Liver (tissue), 9 donors: ENCODE measurements around the gene ARFRP1. TPM values are rescaled to one million over a fixed set of nuclear protein-coding genes. Genes with fewer than 3 reads are reported as not detected.

Experiments used
- DNase-seq: peaks from one replicate; pipeline ENCODE4 v3.0.0-alpha.2; 2017; ENCODE audit warnings: low spot score
- H3K27ac ChIP-seq, 2 donors: one replicate each; pipeline ENCODE4 v1.7.0; 2013; ENCODE audit warnings: inconsistent platforms in 2 of 2, low read length in 2 of 2, control low read depth in 1 of 2, low read depth in 1 of 2, mild to moderate bottlenecking in 1 of 2
- H3K27me3 ChIP-seq, 4 donors: one replicate each; pipeline versions ENCODE4 v1.6.1 to v1.7.0; 2013; ENCODE audit warnings: low read length in 3 of 4, inconsistent platforms in 1 of 4, mild to moderate bottlenecking in 1 of 4, moderate library complexity in 1 of 4; ENCODE audit not compliant: control insufficient read depth in 4 of 4, insufficient read depth in 4 of 4
- H3K36me3 ChIP-seq, 4 donors: one replicate each; pipeline versions ENCODE4 v1.6.1 to v1.7.0; 2013; ENCODE audit warnings: low read length in 3 of 4, mild to moderate bottlenecking in 3 of 4, low read depth in 1 of 4, moderate library complexity in 1 of 4; ENCODE audit not compliant: control insufficient read depth in 4 of 4, insufficient read depth in 3 of 4
- H3K4me1 ChIP-seq, 4 donors: one replicate each; pipeline versions ENCODE4 v1.6.1 to v1.7.0; 2013; ENCODE audit warnings: low read length in 3 of 4, mild to moderate bottlenecking in 3 of 4, moderate library complexity in 1 of 4; ENCODE audit not compliant: control insufficient read depth in 4 of 4, insufficient read depth in 4 of 4
- H3K4me3 ChIP-seq, 3 donors: one replicate each; pipeline versions ENCODE4 v1.6.1 to v1.7.0; 2013; ENCODE audit warnings: low read length in 3 of 3, control low read depth in 1 of 3, low read depth in 1 of 3, mild to moderate bottlenecking in 1 of 3
- H3K9ac ChIP-seq, 2 donors: one replicate each; pipeline ENCODE4 v1.7.0; 2013; ENCODE audit warnings: low read length in 2 of 2, mild to moderate bottlenecking in 2 of 2, moderate library complexity in 2 of 2, control low read depth in 1 of 2, low read depth in 1 of 2
- H3K9me3 ChIP-seq, 4 donors: one replicate each; pipeline versions ENCODE4 v1.6.1 to v1.7.0; 2013; ENCODE audit warnings: low read length in 3 of 4; ENCODE audit not compliant: control insufficient read depth in 4 of 4
- EGR1 ChIP-seq, 2 donors: IDR thresholded peaks; 2 replicates each; pipeline ENCODE4 v1.6.1; 2016 to 2018; ENCODE audit warnings: antibody characterized with exemption in 2 of 2, low read depth in 2 of 2
- FOXA1 ChIP-seq: IDR thresholded peaks from 2 replicates; pipeline ENCODE4 v1.6.1; 2016; ENCODE audit warnings: antibody characterized with exemption
- FOXA2 ChIP-seq: IDR thresholded peaks from 2 replicates; pipeline ENCODE4 v1.6.1; 2016; ENCODE audit warnings: antibody characterized with exemption
- GABPA ChIP-seq, 2 donors: IDR thresholded peaks in 1 of 2; conservative IDR thresholded peaks in 1 of 2; 2 replicates each; pipeline ENCODE4 v1.6.1; 2016; ENCODE audit warnings: antibody characterized with exemption in 2 of 2, mild to moderate bottlenecking in 1 of 2, moderate library complexity in 1 of 2
- JUND ChIP-seq, 2 donors: IDR thresholded peaks; 2 replicates each; pipeline ENCODE4 v1.6.1; 2016; ENCODE audit warnings: antibody characterized with exemption in 2 of 2
- NR2F2 ChIP-seq: IDR thresholded peaks from 2 replicates; pipeline ENCODE4 v1.6.1; 2016; ENCODE audit warnings: antibody characterized with exemption
- RAD21 ChIP-seq, 2 donors: IDR thresholded peaks; 2 replicates each; pipeline ENCODE4 v1.6.1; 2016; ENCODE audit warnings: antibody characterized with exemption in 2 of 2, mild to moderate bottlenecking in 2 of 2
- RXRA ChIP-seq, 2 donors: IDR thresholded peaks; 2 replicates each; pipeline ENCODE4 v1.6.1; 2017 to 2018; ENCODE audit warnings: antibody characterized with exemption in 2 of 2, mild to moderate bottlenecking in 1 of 2
- SP1 ChIP-seq: IDR thresholded peaks from 2 replicates; pipeline ENCODE4 v1.6.1; 2018; ENCODE audit warnings: antibody characterized with exemption, mild to moderate bottlenecking
- TAF1 ChIP-seq: conservative IDR thresholded peaks from 2 replicates; pipeline ENCODE4 v1.6.1; 2016; ENCODE audit warnings: antibody characterized with exemption, mild to moderate bottlenecking
- YY1 ChIP-seq: IDR thresholded peaks from 2 replicates; pipeline ENCODE4 v1.6.1; 2016; ENCODE audit warnings: antibody characterized with exemption, mild to moderate bottlenecking
- WGBS: extraction: QIAGEN DNeasy Blood & Tissue Kit; methylation state at CpG from one replicate; pipeline ENCODE4 v1.1.7; 2013; 5-methylcytosine and 5-hydroxymethylcytosine counted together
- polyA plus RNA-seq, 2 donors: library from polyadenylated mRNA; stranded (reverse) in 1 of 2; unstranded in 1 of 2; fragments of 200-250 nt in 1 of 2; fragments of >200 nt in 1 of 2; fragmentation: Nextera tagmentation in 1 of 2; extraction: Ambion mirVana in 1 of 2; gene quantifications; one replicate each; pipeline versions ENCODE4 v1.2.1 to v1.2.3, GENCODE V29; 2013 to 2015
- total RNA-seq, 2 donors: library from RNA; depleted of rRNA; stranded (reverse); fragments of >200 nt; gene quantifications; one replicate each; pipeline ENCODE4 v1.2.3, GENCODE V29; 2014
- TF ChIP-seq, protein P1 (sequence below): IDR thresholded peaks from 2 replicates; pipeline ENCODE4 v1.6.1; 2016; ENCODE audit warnings: antibody characterized with exemption
- TF ChIP-seq, protein P2 (sequence below): IDR thresholded peaks from 2 replicates; pipeline ENCODE4 v1.6.1; 2016; ENCODE audit warnings: antibody characterized with exemption
- TF ChIP-seq, protein P3 (sequence below): fragments of 150-350 bp; IDR thresholded peaks from 2 replicates; pipeline ENCODE4 v1.5.1; 2017; ENCODE audit warnings: improper control_type of control experiment, low read depth, low read length; ENCODE audit not compliant: missing input control
- TF ChIP-seq, protein P4 (sequence below): IDR thresholded peaks from 2 replicates; pipeline ENCODE4 v1.6.1; 2016; ENCODE audit warnings: antibody characterized with exemption, mild to moderate bottlenecking
- TF ChIP-seq, protein P5 (sequence below): IDR thresholded peaks from 2 replicates; pipeline ENCODE4 v1.6.1; 2016; ENCODE audit warnings: antibody characterized with exemption
- donor health status: healthy.
- donor health status: healthy.
- donor health status: healthy.
- donor health status: healthy.
- donor health status: healthy.

ARFRP1 gene
- total and polyA plus RNA-seq, 4 donors, result 14.2 to 26.9 (median 20.5) TPM

DNA sequence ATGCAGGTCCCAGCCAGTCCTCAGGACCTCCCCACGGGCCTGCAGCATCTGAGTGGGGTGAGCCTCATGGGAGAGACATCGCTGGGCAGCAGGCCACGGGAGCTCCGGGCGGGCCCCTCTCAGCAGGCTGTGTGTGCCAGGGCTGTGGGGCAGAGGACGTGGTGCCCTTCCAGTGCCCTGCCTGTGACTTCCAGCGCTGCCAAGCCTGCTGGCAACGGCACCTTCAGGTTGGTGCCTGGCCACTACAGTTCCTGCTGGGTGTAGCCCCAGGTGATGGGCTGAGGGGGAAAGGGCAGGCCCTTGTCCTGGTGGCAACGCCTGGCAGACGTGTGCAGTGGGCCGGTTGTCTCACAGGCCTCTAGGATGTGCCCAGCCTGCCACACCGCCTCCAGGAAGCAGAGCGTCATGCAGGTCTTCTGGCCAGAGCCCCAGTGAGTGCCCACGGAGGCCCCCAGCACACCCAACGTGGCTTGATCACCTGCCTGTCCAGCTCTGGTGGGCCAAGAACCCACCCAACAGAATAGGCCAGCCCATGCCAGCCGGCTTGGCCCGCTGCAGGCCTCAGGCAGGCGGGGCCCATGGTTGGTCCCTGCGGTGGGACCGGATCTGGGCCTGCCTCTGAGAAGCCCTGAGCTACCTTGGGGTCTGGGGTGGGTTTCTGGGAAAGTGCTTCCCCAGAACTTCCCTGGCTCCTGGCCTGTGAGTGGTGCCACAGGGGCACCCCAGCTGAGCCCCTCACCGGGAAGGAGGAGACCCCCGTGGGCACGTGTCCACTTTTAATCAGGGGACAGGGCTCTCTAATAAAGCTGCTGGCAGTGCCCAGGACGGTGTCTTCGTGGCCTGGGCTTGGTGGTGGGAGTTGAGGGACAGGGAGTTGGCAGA lies 12.1 kb downstream of the ARFRP1 start:
- Histone ChIP-seq H3K27me3 (no peaks in the 10 kb centered on the region), H3K9me3 (no peaks in the 10 kb centered on the region), H3K9ac (no peak overlapping the region), H3K4me1 (peaks cover 7 to 22% (median 13%) of the 10 kb centered on the region in 4 donors), H3K36me3 (peaks cover 0 to 3% (median 1%) of the 10 kb centered on the region in 4 donors), H3K4me3 (no peak overlapping the region), H3K27ac (no peak overlapping the region)
- DNase-seq, result no peak
- 71% methylated on average over 25 of the region's 25 CpGs for WGBS
- TF ChIP-seq FOXA1 (no peak), NR2F2 (no peak), GABPA (IDR thresholded peaks at IDR 0.05 in 1 of 2, conservative IDR thresholded peaks at IDR 0.05 in 1 of 2) (no peak), EGR1 (IDR thresholded peaks at IDR 0.05; ENCODE audit: low read depth in 2 of 2) (no peak), TAF1 (no peak), YY1 (no peak)
- TF ChIP-seq, protein P1, sequence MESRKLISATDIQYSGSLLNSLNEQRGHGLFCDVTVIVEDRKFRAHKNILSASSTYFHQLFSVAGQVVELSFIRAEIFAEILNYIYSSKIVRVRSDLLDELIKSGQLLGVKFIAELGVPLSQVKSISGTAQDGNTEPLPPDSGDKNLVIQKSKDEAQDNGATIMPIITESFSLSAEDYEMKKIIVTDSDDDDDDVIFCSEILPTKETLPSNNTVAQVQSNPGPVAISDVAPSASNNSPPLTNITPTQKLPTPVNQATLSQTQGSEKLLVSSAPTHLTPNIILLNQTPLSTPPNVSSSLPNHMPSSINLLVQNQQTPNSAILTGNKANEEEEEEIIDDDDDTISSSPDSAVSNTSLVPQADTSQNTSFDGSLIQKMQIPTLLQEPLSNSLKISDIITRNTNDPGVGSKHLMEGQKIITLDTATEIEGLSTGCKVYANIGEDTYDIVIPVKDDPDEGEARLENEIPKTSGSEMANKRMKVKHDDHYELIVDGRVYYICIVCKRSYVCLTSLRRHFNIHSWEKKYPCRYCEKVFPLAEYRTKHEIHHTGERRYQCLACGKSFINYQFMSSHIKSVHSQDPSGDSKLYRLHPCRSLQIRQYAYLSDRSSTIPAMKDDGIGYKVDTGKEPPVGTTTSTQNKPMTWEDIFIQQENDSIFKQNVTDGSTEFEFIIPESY, result no peak
- TF ChIP-seq, protein P2, sequence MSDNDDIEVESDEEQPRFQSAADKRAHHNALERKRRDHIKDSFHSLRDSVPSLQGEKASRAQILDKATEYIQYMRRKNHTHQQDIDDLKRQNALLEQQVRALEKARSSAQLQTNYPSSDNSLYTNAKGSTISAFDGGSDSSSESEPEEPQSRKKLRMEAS, result no peak
- TF ChIP-seq, protein P3, sequence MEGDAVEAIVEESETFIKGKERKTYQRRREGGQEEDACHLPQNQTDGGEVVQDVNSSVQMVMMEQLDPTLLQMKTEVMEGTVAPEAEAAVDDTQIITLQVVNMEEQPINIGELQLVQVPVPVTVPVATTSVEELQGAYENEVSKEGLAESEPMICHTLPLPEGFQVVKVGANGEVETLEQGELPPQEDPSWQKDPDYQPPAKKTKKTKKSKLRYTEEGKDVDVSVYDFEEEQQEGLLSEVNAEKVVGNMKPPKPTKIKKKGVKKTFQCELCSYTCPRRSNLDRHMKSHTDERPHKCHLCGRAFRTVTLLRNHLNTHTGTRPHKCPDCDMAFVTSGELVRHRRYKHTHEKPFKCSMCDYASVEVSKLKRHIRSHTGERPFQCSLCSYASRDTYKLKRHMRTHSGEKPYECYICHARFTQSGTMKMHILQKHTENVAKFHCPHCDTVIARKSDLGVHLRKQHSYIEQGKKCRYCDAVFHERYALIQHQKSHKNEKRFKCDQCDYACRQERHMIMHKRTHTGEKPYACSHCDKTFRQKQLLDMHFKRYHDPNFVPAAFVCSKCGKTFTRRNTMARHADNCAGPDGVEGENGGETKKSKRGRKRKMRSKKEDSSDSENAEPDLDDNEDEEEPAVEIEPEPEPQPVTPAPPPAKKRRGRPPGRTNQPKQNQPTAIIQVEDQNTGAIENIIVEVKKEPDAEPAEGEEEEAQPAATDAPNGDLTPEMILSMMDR, result no peak

DNA sequence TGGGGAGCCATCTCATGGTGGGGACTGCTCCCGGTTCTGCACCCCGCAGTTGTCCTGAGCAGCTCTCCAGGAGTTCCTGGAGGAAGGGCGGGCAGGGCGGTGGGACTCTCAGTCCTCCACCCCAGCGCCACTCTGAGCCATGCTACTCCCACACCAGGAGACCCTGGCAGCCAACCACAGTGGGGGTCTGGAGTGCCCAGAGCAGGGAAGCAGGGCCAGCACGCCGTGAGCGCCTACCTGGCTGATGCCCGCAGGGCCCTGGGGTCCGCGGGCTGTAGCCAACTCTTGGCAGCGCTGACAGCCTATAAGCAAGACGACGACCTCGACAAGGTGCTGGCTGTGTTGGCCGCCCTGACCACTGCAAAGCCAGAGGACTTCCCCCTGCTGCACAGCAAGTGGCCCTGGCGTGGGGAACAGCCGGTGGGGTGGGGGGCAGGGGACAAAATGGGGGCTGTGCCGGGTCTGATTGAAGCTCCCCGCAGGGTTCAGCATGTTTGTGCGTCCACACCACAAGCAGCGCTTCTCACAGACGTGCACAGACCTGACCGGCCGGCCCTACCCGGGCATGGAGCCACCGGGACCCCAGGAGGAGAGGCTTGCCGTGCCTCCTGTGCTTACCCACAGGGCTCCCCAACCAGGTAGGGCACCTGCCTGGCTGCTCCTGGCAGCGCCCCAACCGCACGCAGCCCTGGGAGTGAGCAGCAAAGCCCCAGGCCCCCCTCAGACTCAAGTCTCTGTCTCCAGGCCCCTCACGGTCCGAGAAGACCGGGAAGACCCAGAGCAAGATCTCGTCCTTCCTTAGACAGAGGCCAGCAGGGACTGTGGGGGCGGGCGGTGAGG lies 13.0 kb downstream of the ARFRP1 start:
- Histone ChIP-seq H3K9me3 (no peaks in the 10 kb centered on the region), H3K4me3 (no peak overlapping the region), H3K36me3 (peaks cover 0 to 3% (median 0%) of the 10 kb centered on the region in 4 donors), H3K27ac (no peak overlapping the region), H3K27me3 (no peaks in the 10 kb centered on the region), H3K4me1 (peaks cover 7 to 22% (median 13%) of the 10 kb centered on the region in 4 donors), H3K9ac (no peak overlapping the region)
- WGBS, result 95% methylated on average over 37 of the region's 37 CpGs
- no peak for DNase-seq
- TF ChIP-seq FOXA1 (no peak), EGR1 (IDR thresholded peaks at IDR 0.05; ENCODE audit: low read depth in 2 of 2) (no peak), SP1 (no peak), NR2F2 (no peak), RXRA (IDR thresholded peaks at IDR 0.05) (no peak), JUND (IDR thresholded peaks at IDR 0.05) (no peak), RAD21 (IDR thresholded peaks at IDR 0.05) (no peak), FOXA2 (no peak)
- TF ChIP-seq, protein P3, result no peak
- TF ChIP-seq, protein P1, result no peak
- TF ChIP-seq, protein P4, sequence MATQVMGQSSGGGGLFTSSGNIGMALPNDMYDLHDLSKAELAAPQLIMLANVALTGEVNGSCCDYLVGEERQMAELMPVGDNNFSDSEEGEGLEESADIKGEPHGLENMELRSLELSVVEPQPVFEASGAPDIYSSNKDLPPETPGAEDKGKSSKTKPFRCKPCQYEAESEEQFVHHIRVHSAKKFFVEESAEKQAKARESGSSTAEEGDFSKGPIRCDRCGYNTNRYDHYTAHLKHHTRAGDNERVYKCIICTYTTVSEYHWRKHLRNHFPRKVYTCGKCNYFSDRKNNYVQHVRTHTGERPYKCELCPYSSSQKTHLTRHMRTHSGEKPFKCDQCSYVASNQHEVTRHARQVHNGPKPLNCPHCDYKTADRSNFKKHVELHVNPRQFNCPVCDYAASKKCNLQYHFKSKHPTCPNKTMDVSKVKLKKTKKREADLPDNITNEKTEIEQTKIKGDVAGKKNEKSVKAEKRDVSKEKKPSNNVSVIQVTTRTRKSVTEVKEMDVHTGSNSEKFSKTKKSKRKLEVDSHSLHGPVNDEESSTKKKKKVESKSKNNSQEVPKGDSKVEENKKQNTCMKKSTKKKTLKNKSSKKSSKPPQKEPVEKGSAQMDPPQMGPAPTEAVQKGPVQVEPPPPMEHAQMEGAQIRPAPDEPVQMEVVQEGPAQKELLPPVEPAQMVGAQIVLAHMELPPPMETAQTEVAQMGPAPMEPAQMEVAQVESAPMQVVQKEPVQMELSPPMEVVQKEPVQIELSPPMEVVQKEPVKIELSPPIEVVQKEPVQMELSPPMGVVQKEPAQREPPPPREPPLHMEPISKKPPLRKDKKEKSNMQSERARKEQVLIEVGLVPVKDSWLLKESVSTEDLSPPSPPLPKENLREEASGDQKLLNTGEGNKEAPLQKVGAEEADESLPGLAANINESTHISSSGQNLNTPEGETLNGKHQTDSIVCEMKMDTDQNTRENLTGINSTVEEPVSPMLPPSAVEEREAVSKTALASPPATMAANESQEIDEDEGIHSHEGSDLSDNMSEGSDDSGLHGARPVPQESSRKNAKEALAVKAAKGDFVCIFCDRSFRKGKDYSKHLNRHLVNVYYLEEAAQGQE, result no peak
- TF ChIP-seq, protein P5, sequence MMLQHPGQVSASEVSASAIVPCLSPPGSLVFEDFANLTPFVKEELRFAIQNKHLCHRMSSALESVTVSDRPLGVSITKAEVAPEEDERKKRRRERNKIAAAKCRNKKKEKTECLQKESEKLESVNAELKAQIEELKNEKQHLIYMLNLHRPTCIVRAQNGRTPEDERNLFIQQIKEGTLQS, result no peak
